ENCODE data around the gene GLRA3.
"Not testable (repeated sequence)": the region's sequence is repeated elsewhere in the genome, so short reads cannot be mapped to it uniquely, and the experiment has no call there.

Gene GLRA3

DNA sequence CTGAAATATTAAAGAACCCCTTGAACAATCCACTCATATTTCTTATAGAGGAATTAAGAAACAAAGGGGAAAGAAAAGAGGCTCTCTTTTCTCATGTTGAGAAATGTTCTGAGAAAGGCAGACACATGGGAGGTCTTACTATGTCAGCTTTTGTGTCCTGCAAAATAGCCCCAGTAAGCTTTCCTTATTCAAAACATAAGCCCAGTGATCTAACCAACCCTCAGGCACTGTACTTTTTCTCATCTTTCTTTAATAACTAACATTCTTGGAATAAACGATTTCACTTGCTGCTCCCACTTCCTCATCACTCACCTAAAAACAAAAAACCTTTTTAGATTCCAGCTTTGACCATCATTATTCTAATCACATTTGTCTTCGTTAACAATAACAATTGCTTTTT lies 115.9 kb downstream of the GLRA3 start:
- no peak for DNase-seq

DNA sequence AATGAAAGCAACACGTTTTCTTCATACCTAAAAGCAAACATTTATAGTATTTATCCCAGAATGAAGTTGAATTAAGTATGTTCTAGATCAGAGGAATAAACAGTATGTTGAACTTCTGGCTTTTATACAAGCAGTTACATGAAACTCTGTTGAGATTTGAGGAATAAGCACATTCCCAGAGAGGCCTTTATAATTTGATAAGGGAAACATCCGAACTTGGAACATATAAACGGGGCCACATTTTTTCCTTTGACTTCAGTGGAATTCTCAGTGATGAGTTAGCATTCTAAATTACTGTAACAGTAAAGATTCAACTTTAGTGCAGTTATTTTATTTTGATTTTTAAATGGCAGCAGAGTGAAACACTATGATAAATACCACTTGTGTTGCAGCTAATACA lies 119.5 kb downstream of the GLRA3 start:
- DNase-seq = no peak

- DNase-seq = no peak
Measured at GRCh38 chr4:174708381-174708780, 120.7 kb downstream of the GLRA3 start.

GRCh38 chr4:174707902-174708301 lies 121.1 kb downstream of the GLRA3 start:
- DNase-seq = no peak

- DNase-seq = no peak
Measured at GRCh38 chr4:174707051-174707676, 121.9 kb downstream of the GLRA3 start.

- no peak for DNase-seq
Measured at GRCh38 chr4:174702979-174703478, 126.0 kb downstream of the GLRA3 start.

GRCh38 chr4:174699654-174700053 lies 129.4 kb downstream of the GLRA3 start:
- DNase-seq = no peak

GRCh38 chr4:174697896-174698295 lies 131.2 kb downstream of the GLRA3 start:
- DNase-seq = no peak

DNA sequence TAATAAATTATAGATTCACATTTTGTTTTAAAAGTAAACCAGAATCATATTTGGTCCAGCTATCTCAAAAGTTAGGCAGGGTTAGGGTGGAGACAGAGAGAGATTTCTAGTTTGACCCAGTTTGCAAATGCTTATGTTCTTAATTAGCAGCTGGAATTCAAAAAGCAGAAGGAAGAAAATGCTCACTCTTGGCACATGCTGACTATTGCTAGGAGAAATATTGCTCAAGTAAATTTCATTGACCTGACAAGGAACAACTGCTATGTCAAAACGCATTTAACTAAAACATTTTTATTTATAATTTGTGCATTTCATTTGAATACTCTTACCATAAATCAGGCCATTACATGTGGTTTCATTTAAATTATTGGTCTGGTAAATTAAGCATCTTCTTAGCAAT lies 131.8 kb downstream of the GLRA3 start:
- no peak for DNase-seq

- no peak for DNase-seq
Measured at GRCh38 chr4:174696657-174697056, 132.4 kb downstream of the GLRA3 start.

DNA sequence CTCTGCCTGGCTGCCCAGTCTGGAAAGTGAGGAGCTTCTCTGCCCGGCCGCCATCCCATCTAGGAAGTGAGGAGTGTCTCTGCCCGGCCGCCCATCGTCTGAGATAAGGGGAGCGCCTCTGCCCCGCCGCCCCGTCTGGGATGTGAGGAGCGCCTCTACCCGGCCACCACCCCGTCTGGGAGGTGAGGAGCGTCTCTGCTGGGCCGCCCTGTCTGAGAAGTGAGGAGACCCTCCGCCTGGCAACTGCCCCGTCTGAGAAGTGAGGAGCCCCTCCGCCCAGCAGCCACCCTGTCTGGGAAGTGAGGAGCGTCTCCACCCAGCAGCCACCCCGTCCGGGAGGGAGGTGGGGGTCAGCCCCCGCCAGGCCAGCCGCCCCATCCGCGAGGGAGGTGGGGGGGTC lies 137.2 kb downstream of the GLRA3 start:
- DNase-seq = not testable (repeated sequence)

GRCh38 chr4:174690665-174691064 lies 138.4 kb downstream of the GLRA3 start:
- DNase-seq = no peak

GRCh38 chr4:174689618-174690017 lies 139.4 kb downstream of the GLRA3 start:
- DNase-seq = no peak

GRCh38 chr4:174686826-174687225 lies 142.2 kb downstream of the GLRA3 start:
- DNase-seq = no peak

DNA sequence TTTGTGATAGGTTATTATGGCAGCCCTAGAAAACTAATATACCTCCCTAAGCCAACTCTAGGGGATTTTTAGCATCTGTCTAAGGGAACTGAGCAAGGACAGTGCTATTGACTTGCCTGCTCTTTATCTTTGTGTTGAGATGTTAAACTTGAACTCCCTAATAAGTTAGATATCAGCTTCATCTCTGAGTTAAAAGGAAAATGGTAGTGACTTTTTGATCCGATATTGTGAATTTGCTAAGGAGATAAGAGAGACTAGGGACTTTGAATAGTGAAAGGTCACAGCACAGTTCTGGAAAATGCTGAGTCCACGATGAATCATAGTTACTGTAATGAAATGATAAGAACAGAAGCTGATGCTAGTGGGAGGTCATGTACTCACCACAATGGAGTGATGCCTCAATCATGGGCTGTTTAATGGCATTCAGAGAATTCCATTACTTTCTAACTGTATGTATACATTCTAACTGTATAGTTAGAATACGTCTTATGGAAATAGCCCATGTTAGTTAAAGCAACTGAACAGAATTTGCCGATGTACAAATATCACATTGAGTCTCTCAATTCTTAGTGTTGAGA lies 147.2 kb downstream of the GLRA3 start:
- no peak for DNase-seq

DNA sequence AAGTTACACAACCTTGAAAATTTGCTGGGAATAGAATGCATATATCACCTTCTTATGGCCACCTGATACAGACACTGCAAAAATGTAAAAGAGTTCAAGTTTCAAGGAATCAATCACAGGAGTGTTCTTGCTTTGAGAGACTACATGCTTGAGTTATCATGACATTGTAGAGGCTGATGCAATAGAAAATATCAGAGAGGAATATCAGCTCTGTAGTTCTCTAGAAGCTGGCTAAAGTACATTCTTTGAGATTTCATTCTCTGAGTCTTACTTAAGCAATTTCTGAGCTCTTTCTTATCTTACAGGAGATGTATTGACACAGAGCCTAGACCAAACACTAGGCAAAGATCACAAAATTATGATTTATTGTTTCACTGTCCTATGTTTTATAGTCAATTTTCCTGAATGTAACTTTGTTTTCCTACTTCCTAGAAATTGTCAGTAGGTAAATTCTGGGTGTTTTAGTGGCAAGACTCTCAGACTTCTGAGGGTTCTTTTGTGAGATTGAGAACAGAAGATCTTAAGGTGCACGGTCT lies 154.7 kb downstream of the GLRA3 start:
- DNase-seq = no peak

DNA sequence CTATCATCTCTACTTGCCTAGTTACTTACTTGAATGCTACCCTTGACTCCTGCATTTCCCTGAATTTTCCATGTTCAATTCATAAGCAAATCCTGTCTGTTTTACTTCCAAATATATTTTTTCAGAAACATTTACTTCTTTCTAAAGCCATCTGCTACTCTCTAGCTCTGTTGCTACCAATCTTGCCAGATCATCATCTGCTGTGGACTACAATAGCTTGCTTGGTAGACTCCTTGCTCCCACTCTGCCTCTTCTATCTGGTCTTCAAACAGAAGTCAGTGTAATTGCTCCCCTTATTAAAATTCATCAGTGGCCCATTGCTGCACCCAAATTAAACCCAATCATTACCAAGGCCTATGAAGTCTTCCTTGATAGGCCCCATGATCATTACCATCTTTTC lies 155.2 kb downstream of the GLRA3 start:
- no peak for DNase-seq

DNA sequence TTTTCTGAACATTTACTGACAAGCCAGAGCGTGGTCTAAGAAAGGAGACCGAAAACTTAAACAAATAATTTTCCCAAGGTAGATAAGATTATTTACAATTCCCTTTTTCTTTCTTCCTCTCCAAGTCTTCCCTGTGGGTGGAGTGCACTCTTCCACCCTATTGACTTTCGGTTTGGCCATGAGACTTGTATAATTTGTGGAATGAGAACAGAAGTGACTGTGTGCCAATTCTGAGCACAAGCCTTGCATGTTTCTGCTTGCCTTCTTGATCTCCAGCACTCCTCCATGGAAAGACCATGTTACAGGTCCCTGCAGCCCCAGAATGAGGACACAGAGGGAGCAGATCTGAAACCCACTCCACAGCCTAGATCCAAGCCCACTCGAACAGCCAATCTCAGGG lies 156.8 kb downstream of the GLRA3 start:
- no peak for DNase-seq

GRCh38 chr4:174669270-174669669 lies 159.8 kb downstream of the GLRA3 start:
- DNase-seq = no peak

DNA sequence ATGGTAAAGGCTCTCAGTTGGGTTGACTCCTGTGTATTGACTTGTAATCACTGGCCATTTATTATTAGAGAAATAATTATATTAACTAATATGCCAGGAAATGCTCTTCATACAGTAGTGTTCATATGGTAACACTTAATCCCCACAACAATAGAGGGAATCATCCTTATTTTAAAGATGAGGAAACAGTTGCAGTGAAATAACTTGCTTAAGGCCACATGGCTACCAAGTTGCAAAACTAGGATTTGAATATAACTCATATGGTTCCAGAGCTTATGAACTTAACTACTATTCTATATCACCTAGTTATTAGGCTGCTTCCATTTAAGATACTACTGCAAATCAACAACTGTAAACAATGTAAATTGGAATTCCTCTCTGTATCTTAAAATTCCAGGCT lies 163.2 kb downstream of the GLRA3 start:
- DNase-seq = no peak

DNA sequence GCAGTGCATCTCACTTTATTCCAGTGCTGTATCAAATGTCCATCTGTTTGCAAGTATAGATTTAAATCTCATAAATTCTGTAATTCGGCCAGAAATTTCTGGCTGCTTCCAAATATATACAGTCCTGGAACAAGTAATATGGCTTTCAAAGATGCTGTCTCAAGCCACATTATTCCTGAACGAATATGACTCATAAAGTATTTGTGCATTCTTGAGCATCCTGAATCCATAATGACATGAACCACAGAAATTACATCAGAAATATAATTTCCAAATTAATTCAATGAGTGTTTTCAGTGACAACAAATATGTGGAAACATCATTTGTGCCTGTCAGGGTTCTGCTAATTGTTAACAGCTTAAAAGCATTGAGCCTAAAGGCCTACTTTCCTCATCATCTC lies 165.8 kb downstream of the GLRA3 start:
- no peak for DNase-seq

DNA sequence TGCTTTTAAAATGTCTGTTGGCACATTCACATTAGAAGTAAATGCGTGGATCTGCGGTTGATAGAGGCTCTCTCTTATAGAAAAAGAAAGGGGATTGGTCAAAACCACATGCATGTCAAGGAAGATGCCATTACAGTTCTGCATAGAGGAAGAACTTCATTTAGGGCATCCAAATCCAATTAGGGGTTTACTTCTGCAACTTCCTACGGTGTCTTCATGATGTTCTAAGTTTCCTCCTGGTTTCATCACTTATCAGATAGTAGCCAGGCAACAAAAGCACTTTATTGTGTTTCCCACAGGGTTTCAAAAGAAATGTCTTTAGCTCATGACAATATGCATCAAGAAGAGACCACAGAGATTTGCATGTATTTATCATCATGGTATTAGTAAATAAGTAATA lies 170.8 kb downstream of the GLRA3 start:
- no peak for DNase-seq

- DNase-seq = no peak
Measured at GRCh38 chr4:174657472-174657871, 171.6 kb downstream of the GLRA3 start.

DNA sequence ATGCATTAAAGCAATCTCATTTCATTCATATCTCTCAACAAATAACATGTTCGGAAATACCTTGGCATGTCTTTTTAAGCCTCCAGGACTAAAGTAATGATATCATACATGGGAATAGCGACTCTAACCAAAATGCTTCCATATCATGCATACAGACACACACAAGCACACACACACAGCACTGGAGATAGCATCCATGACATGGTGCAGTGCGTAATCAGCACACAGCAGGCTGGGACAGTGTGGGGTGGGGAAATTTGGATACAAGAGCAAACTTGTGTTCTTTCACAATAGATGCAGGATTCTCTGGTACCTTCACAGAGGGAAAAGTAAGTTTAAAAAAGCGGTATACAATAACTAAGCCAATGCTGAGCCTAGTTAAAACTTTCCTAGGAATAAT lies 174.4 kb downstream of the GLRA3 start:
- no peak for DNase-seq
